HG02642 (cell line): ENCODE data around the gene BCO2.

Experiments
- ATAC-seq: cut with Tn5 transposase; IDR thresholded peaks from one replicate; pipeline ENCODE4 v1.9.1; 2021; ENCODE audit warnings: mild to moderate bottlenecking; ENCODE audit not compliant: unreplicated experiment, poor library complexity

Gene BCO2

GRCh38 chr11:112213753-112214152 lies 38.4 kb downstream of the BCO2 start:
- no peak for ATAC-seq

- ATAC-seq, result no peak
These were observed 40.3 kb downstream of the BCO2 start for GRCh38 chr11:112215621-112216020.

GRCh38 chr11:112216561-112217105 lies 41.3 kb downstream of the BCO2 start:
- no peak for ATAC-seq

- ATAC-seq, result peak; percentile 91
These were observed 44.3 kb downstream of the BCO2 start for GRCh38 chr11:112219476-112220232.

GRCh38 chr11:112221274-112221835 lies 46.0 kb downstream of the BCO2 start:
- ATAC-seq, result no peak

GRCh38 chr11:112222303-112222702 lies 47.0 kb downstream of the BCO2 start:
- ATAC-seq, result no peak

- no peak for ATAC-seq
These were observed 47.8 kb downstream of the BCO2 start for GRCh38 chr11:112223121-112223520.

- ATAC-seq, result no peak
These were observed 48.6 kb downstream of the BCO2 start for GRCh38 chr11:112223754-112224532.

GRCh38 chr11:112225753-112226061 lies 50.4 kb downstream of the BCO2 start:
- no peak for ATAC-seq

GRCh38 chr11:112226062-112226830 lies 50.9 kb downstream of the BCO2 start, which contains the start of gene PTS:
PTS (plus strand) TSS chr11:112226428; CDS start chr11:112226444, 16 bp downstream.
- peak; percentile 97 for ATAC-seq

- peak; percentile 52 for ATAC-seq
These were observed 51.6 kb downstream of the BCO2 start for GRCh38 chr11:112226831-112227401.

- ATAC-seq, result no peak
These were observed 52.2 kb downstream of the BCO2 start for GRCh38 chr11:112227471-112227870.

GRCh38 chr11:112228706-112229105 lies 53.4 kb downstream of the BCO2 start:
- ATAC-seq, result no peak

GRCh38 chr11:112229159-112229558 lies 53.8 kb downstream of the BCO2 start:
- ATAC-seq, result no peak

- ATAC-seq, result no peak
These were observed 54.6 kb downstream of the BCO2 start for GRCh38 chr11:112229746-112230433.

GRCh38 chr11:112231952-112232351 lies 56.6 kb downstream of the BCO2 start:
- ATAC-seq, result no peak

- peak; percentile 52 for ATAC-seq
These were observed 60.6 kb downstream of the BCO2 start for GRCh38 chr11:112235750-112236390.

GRCh38 chr11:112237451-112237850 lies 62.1 kb downstream of the BCO2 start:
- no peak for ATAC-seq

- no peak for ATAC-seq
These were observed 62.7 kb downstream of the BCO2 start for GRCh38 chr11:112238041-112238440.
